ENCODE measurements around the gene RAB40A.
A peak's percentile ranks its signal among the peaks of the same experiment; 100 is the strongest.

RAB40A gene, protein sequence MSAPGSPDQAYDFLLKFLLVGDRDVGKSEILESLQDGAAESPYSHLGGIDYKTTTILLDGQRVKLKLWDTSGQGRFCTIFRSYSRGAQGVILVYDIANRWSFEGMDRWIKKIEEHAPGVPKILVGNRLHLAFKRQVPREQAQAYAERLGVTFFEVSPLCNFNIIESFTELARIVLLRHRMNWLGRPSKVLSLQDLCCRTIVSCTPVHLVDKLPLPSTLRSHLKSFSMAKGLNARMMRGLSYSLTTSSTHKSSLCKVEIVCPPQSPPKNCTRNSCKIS

GRCh38 chrX:103519389-103519788, at the start of gene RAB40A:
Gene RAB40A, minus strand, starts transcription at chrX:103519489. Its CDS starts 18,733 bp downstream, at chrX:103500756.
- DNase-seq (ENCODE audit: low read depth): no peak

DNA sequence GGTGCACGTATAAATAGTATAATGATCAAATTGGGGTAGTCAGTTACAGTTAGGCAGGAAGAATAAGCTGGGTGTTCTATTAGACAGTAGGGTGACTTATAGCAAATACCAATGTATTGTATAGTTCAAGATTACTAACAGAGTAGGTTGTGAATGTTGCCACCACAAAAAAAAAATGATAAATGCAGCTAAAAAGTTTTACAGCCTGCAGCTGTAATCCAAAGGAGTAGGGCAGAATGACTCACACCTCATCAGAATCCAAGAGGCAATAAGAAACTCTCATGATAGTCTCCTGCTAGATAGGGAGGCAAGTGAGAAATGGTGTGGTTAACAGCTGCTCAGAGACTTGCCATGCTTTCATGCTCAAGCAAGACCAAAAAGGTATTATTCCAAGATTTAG, 46.5 kb upstream of the RAB40A start:
- DNase-seq (ENCODE audit: low read depth): no peak

GRCh38 chrX:103565197-103565596, 45.9 kb upstream of the RAB40A start:
- no peak for DNase-seq (ENCODE audit: low read depth)

DNA sequence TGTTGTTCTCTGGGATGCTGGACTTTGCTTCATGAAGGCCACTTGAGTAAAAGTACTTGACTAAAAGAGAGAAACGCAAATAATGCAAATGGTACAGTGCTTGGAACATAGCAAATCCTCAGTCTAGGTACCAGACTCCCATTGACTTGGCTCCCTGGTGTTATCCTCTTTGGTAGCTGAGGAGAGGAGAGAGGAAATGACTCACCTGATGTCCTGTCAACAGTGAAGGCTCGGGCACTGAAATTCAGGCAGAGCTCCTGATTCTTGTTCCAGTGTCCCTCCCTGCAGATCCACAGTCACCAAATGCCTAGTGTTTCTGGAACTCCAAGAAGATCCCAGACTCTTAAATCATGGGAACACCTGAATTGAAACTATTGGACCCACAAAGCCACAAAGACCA, 43.5 kb upstream of the RAB40A start:
- no peak for DNase-seq (ENCODE audit: low read depth)

GRCh38 chrX:103560256-103560655, 41.0 kb upstream of the RAB40A start:
- DNase-seq (ENCODE audit: low read depth): no peak

GRCh38 chrX:103556963-103557612, 37.8 kb upstream of the RAB40A start:
- no peak for DNase-seq (ENCODE audit: low read depth)

- peak; percentile 16 for DNase-seq (ENCODE audit: low read depth)
Measured at GRCh38 chrX:103554687-103555424, 35.6 kb upstream of the RAB40A start.

DNA sequence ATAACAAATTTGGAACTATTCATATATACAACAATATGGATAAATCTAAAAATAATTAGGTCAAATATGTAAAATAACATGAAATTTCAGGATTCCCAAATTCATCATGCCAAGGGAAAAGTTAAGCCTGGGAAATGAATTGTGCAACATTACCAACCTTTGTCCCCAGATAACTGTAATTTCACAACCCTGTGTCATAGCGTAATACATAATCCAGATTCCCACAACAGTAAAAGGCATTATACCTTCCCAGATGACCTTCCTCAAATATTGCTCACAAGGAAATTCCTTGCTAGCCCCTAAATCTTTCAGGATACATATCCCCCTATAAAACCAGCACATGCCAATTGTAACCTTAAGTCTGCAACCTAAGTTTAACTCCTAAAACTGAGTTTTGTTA, 32.9 kb upstream of the RAB40A start:
- no peak for DNase-seq (ENCODE audit: low read depth)

DNA sequence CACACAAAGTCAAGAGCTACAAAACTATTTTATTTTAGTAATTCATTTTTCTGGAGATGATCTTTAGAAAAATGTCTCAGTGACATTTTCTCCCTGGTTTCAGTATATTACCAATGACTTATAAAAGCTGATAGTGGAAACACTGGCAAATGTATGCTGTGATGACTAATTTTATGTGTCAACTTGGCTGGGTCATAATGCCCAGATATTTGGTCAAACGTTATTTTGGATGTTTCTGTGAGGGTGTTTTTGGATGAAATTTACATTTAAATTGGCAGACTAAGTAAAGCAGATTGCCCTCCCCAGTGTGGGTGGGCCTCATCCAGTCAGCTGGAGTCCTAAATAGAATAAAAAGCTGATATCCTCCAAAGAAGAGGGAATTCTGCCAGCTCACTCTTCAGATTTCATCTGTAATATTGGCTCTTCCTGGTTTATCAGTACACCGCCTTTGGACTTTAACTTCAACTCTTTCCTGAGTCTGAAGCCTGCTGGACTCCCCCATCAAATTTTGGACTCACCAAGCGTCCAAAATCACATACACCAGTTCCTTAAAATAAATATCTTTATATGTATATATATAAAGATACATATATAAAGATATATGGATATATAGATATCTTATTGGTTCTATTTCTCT, 31.2 kb upstream of the RAB40A start:
- no peak for DNase-seq (ENCODE audit: low read depth)

- no peak for DNase-seq (ENCODE audit: low read depth)
Measured at GRCh38 chrX:103549916-103550315, 30.6 kb upstream of the RAB40A start.

DNA sequence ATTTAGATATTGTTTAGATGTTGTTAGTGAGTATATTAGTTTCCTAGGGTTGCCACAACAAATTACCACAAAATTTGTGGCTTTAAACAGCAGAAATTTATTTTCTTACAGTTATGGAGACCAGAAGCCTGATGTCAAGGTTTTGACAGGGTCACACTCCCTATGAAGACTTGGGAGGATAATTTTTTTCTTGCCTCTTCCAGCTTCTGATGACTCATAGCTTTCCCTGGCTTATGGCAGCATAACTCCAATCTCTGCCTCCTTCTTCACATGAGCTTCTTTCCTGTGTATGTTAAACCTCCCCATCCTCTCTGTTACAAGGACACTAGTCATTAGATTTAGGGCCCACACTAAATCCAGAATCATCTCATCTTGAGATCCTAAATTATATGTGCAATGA, 20.9 kb upstream of the RAB40A start:
- DNase-seq (ENCODE audit: low read depth): no peak

GRCh38 chrX:103539695-103540094, 20.4 kb upstream of the RAB40A start:
- DNase-seq (ENCODE audit: low read depth): no peak

GRCh38 chrX:103538728-103539127, 19.4 kb upstream of the RAB40A start:
- DNase-seq (ENCODE audit: low read depth): no peak

GRCh38 chrX:103537871-103538387, 18.6 kb upstream of the RAB40A start:
- no peak for DNase-seq (ENCODE audit: low read depth)

DNA sequence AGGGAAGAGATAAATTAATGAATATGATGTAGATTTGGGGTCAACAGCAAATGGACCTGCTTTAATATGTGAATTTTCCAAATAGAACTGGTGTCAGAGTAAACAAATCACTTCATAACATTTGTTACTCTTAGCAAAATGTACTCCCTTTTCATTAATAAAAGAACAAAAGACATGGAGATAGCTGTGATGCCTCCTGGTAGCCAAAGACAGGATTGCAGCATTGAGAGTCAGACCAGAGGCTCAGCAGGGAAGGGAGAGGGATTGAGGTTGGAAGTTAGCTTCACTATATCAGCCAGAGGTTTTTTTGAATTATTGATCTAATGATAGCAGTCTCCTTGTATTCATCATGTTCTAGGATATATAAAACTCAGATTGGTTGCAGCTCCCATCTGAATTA, 17.4 kb upstream of the RAB40A start:
- DNase-seq (ENCODE audit: low read depth): no peak

DNA sequence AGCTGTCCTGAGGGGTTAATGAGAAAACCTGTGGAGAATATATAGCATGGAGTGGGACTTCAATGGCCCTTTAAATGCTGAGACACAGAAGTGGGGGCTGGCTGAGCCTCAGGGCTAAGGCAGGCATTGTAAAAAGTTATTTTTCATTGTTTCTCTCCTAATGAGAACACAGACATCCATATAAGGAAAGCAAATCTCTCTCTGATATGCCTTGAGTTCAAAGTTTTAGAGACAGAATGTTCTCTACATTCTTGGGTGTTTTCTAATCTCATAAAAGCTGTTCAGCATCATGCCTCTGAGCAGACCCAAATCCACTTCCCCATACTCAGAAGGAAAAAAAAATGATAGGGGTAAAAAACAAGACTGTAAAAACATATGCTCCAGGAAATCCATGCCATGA, 16.8 kb upstream of the RAB40A start:
- no peak for DNase-seq (ENCODE audit: low read depth)

DNA sequence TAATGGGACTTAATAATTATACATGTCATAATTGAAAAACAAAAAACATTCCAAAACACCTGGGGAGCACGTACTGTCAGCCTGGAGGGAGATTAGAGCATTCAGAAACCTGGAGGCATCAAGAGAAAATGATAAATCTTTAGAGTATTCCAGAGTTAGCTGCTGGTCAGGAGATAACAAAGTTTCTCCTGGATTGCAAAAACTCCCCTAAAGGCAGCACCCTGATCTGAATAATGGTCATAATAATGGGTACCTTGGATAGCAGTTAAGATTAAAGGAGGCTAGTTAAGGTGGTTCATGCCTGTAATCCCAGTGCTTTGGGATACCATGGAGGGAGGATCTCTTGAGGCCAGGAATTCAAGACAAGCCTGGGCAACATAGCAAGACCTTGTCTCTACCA, 15.9 kb upstream of the RAB40A start:
- DNase-seq (ENCODE audit: low read depth): no peak

- DNase-seq (ENCODE audit: low read depth): peak; percentile 41
Measured at GRCh38 chrX:103533511-103534216, 14.4 kb upstream of the RAB40A start.

GRCh38 chrX:103531002-103531401, 11.7 kb upstream of the RAB40A start:
- no peak for DNase-seq (ENCODE audit: low read depth)

- no peak for DNase-seq (ENCODE audit: low read depth)
Measured at GRCh38 chrX:103530545-103530944, 11.3 kb upstream of the RAB40A start.

GRCh38 chrX:103529550-103529949, 10.3 kb upstream of the RAB40A start:
- DNase-seq (ENCODE audit: low read depth): no peak

DNA sequence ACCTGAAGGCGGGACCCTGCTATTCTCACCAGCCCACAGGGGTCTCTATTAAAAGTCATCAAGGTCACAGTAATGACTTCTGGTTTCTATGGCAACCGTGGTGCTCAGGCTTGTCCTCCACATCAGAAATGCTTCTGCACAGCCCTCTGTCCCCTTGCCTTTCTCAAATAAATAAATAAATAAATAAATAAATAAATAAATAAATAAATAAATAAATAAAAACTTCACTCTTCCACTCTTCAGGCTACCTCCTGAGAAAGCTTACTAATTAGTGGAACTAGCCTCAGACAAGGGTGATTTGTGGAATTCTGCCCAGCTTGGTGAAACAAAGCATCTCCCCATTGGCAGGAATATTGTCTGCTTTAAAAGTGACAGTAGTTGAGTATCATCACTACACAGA, 5.5 kb upstream of the RAB40A start:
- no peak for DNase-seq (ENCODE audit: low read depth)

All from activated T-helper 9 cell treated with anti-CD3 and anti-CD28 coated beads, Interleukin-2, amount 50 U/mL, for 16 hours (primary cell).